PC-9 (cell line): ENCODE data around the gene TRIM3. TPM values are rescaled to one million over a fixed set of nuclear protein-coding genes. Genes with fewer than 3 reads are reported as not detected.

ENCODE experiments used
- BruUV-seq: library from RNA; stranded (reverse); fragments of 400-500 nt; replicated peaks from 2 replicates; lab custom pipeline; 2021; lab: Mats Ljungman, UMichigan
- CTCF ChIA-PET: fragments of 300-600 bp; sonication (Branson Sonifier 250); formaldehyde crosslinking; loops from one replicate; lab custom pipeline; 2022; ENCODE audit warnings: antibody characterized with exemption; lab: Charles Lee
- POLR2A ChIA-PET: fragments of 300-600 bp; sonication (Branson Sonifier 250); formaldehyde crosslinking; loops from one replicate; lab custom pipeline; 2022; ENCODE audit warnings: antibody characterized with exemption; ENCODE audit not compliant: unreplicated experiment; lab: Charles Lee
- DNase-seq, 2 experiments: peaks; one replicate each; pipeline versions ENCODE4 v3.0.0 to v3.0.0-alpha.2; 2015 to 2022; ENCODE audit warnings: mixed read lengths in 1 of 2
- H2AFZ ChIP-seq: fragments of 200-600 bp; sonication (generic); 2 replicates; pipeline ENCODE4 v1.8.1; 2017; ENCODE audit warnings: antibody characterized with exemption
- H3F3A ChIP-seq: fragments of 200-600 bp; sonication (generic); 2 replicates; pipeline ENCODE4 v1.8.1; 2017; ENCODE audit warnings: antibody characterized with exemption, mild to moderate bottlenecking, low read depth; ENCODE audit not compliant: insufficient read depth
- H3K27ac ChIP-seq: fragments of 200-600 bp; sonication (generic); 2 replicates; pipeline ENCODE4 v1.6.1; 2016; ENCODE audit warnings: mixed run types
- H3K27me3 ChIP-seq: fragments of 200-600 bp; sonication (generic); 2 replicates; pipeline ENCODE4 v1.6.1; 2016; ENCODE audit warnings: low read depth, mixed run types; ENCODE audit not compliant: insufficient read depth
- H3K36me3 ChIP-seq: fragments of 200-600 bp; sonication (generic); 2 replicates; pipeline ENCODE4 v1.6.1; 2016; ENCODE audit warnings: low read depth, mixed run types
- H3K4me1 ChIP-seq: fragments of 200-600 bp; sonication (generic); replicated peaks from 2 replicates; pipeline ENCODE4 v1.6.1; 2016; ENCODE audit warnings: mixed run types; ENCODE audit not compliant: insufficient read depth
- H3K4me2 ChIP-seq: fragments of 200-600 bp; sonication (generic); 2 replicates; pipeline ENCODE4 v1.6.1; 2017; ENCODE audit warnings: mixed run types
- H3K4me3 ChIP-seq: fragments of 200-600 bp; sonication (generic); 2 replicates; pipeline ENCODE4 v1.6.1; 2016; ENCODE audit warnings: mixed run types
- H3K79me2 ChIP-seq: fragments of 200-600 bp; sonication (generic); 2 replicates; pipeline ENCODE4 v1.6.1; 2017; ENCODE audit warnings: low read depth, mixed run types
- H3K9me2 ChIP-seq: fragments of 200-600 bp; sonication (generic); 2 replicates; pipeline ENCODE4 v1.8.1; 2017; ENCODE audit warnings: mild to moderate bottlenecking; ENCODE audit not compliant: insufficient read depth
- H3K9me3 ChIP-seq: fragments of 200-600 bp; sonication (generic); 2 replicates; pipeline ENCODE4 v1.8.1; 2016; ENCODE audit warnings: low read depth; ENCODE audit not compliant: insufficient read depth
- H4K20me1 ChIP-seq: fragments of 200-600 bp; sonication (generic); 2 replicates; pipeline ENCODE4 v1.8.1; 2017; ENCODE audit not compliant: insufficient read depth
- EZH2 ChIP-seq: fragments of 200-600 bp; sonication (generic); IDR thresholded peaks from 2 replicates; pipeline ENCODE4 v1.8.0; 2017; ENCODE audit warnings: antibody characterized with exemption, low read depth
- intact Hi-C: fragments of 100-400 bp; cut with micrococcal nuclease; formaldehyde crosslinking; loops from one replicate; pipeline ENCODE4 v1.10.0; 2022; ENCODE audit not compliant: unreplicated experiment
- total RNA-seq: library from RNA; stranded (reverse); gene quantifications from 2 replicates; pipeline ENCODE4 v1.2.3, GENCODE V29; 2021
- TF ChIP-seq, protein P1 (sequence below): fragments of 200-600 bp; sonication (generic); conservative IDR thresholded peaks from 2 replicates; pipeline ENCODE4 v1.6.1; 2017; ENCODE audit warnings: mixed run types, antibody characterized with exemption, mild to moderate bottlenecking, moderate library complexity

The TRIM3 gene
- total RNA-seq, 1 experiment from 2014 or later: 9.0 TPM

- Histone ChIP-seq H3K4me3 (no peak overlapping the region), H3K4me2 (no peak overlapping the region), H3K9me3 (no peaks in the 10 kb centered on the region), H3K9me2 (no peaks in the 10 kb centered on the region), H4K20me1 (no peaks in the 10 kb centered on the region), H3F3A (no peaks in the 10 kb centered on the region), H3K36me3 (no peaks in the 10 kb centered on the region), H3K4me1 (peaks cover 5% of the 10 kb centered on the region; the same call in 1 of the 2 replicates), H2AFZ (no peak overlapping the region), H3K79me2 (no peaks in the 10 kb centered on the region), H3K27me3 (no peaks in the 10 kb centered on the region), H3K27ac (no peak overlapping the region)
- no TSS peak for BruUV-seq
- intact Hi-C loops: no loop called here
- ChIA-PET CTCF (no interaction called here), POLR2A (no interaction called here)
- no peak for DNase-seq
- no peak for TF ChIP-seq EZH2
- TF ChIP-seq, protein P1, sequence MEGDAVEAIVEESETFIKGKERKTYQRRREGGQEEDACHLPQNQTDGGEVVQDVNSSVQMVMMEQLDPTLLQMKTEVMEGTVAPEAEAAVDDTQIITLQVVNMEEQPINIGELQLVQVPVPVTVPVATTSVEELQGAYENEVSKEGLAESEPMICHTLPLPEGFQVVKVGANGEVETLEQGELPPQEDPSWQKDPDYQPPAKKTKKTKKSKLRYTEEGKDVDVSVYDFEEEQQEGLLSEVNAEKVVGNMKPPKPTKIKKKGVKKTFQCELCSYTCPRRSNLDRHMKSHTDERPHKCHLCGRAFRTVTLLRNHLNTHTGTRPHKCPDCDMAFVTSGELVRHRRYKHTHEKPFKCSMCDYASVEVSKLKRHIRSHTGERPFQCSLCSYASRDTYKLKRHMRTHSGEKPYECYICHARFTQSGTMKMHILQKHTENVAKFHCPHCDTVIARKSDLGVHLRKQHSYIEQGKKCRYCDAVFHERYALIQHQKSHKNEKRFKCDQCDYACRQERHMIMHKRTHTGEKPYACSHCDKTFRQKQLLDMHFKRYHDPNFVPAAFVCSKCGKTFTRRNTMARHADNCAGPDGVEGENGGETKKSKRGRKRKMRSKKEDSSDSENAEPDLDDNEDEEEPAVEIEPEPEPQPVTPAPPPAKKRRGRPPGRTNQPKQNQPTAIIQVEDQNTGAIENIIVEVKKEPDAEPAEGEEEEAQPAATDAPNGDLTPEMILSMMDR: no peak
These were observed 18.7 kb downstream of the TRIM3 start for GRCh38 chr11:6455070-6455469.

GRCh38 chr11:6453152-6453551 is 20.6 kb downstream of the TRIM3 start:
- no peak for DNase-seq
- intact Hi-C loops: no loop called here
- Histone ChIP-seq H3K9me3 (no peaks in the 10 kb centered on the region), H2AFZ (no peak overlapping the region), H3F3A (no peaks in the 10 kb centered on the region), H3K79me2 (no peaks in the 10 kb centered on the region), H3K9me2 (no peaks in the 10 kb centered on the region), H3K36me3 (no peaks in the 10 kb centered on the region), H3K4me2 (no peak overlapping the region), H3K4me1 (no peaks in the 10 kb centered on the region), H4K20me1 (no peaks in the 10 kb centered on the region), H3K27me3 (no peaks in the 10 kb centered on the region), H3K27ac (no peak overlapping the region), H3K4me3 (no peak overlapping the region)
- ChIA-PET POLR2A (no interaction called here), CTCF (interaction anchor here (0.7 to 1.1 kb wide), 2 partner anchors 9 to 74 kb away, joined by 5 read pairs; no protein-coding TSS in a partner anchor)
- TF ChIP-seq EZH2: no peak
- TF ChIP-seq, protein P1: no peak
- BruUV-seq: no TSS peak

DNA sequence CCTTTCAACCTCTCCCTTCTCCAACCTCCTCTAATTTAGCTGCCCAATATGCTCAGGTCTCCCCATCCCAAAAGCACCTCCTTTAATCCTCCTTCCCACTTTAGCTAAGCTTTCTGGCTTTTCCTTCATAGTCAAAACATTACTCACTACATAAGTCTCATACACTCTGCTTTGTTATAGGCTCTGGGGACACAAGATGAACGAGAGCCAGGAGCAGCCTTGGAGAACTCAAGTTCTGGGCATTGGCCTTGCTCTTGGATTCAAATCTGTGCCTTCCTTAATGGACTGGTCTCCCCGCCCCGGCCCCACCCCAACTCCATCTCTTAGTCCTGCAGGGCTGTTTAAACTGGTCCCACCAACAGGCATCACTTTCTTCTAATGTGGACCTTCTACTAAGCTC is 21.5 kb downstream of the TRIM3 start:
- H4K20me1 ChIP-seq: no peaks in the 10 kb centered on the region
- no TSS peak for BruUV-seq
- no peak overlapping the region for H3K27ac ChIP-seq
- intact Hi-C loops: no loop called here
- no peak for DNase-seq
- H3K36me3 ChIP-seq: no peaks in the 10 kb centered on the region
- H3K4me3 ChIP-seq: no peak overlapping the region
- POLR2A ChIA-PET: no interaction called here
- H3K9me2 ChIP-seq: no peaks in the 10 kb centered on the region
- H2AFZ ChIP-seq: no peak overlapping the region
- TF ChIP-seq, protein P1: no peak
- TF ChIP-seq EZH2: no peak
- no peaks in the 10 kb centered on the region for H3K79me2 ChIP-seq
- no peaks in the 10 kb centered on the region for H3K9me3 ChIP-seq
- CTCF ChIA-PET: interaction anchor here (0.7 kb wide), 1 partner anchor 73 kb away, joined by 5 read pairs; no protein-coding TSS in a partner anchor
- H3K4me1 ChIP-seq: no peaks in the 10 kb centered on the region
- no peak overlapping the region for H3K4me2 ChIP-seq
- H3F3A ChIP-seq: no peaks in the 10 kb centered on the region
- no peaks in the 10 kb centered on the region for H3K27me3 ChIP-seq
